Measurements from ENCODE around the gene PLEKHH2.

PLEKHH2 gene

GRCh38 chr2:43763091-43763490, 126.0 kb downstream of the PLEKHH2 start:
- no peaks in the 10 kb centered on the region for H3K27me3 ChIP-seq (replicated peaks)
- in situ Hi-C loops (cut with HindIII; ENCODE audit: low pct_ligation_motif_present, low sequenced_read_pairs) = no loop called here
- H3K36me3 ChIP-seq (replicated peaks) = no peaks in the 10 kb centered on the region
- no peak for DNase-seq
- H3K27ac ChIP-seq = no peak overlapping the region
- H3K4me3 ChIP-seq (ENCODE audit: low read depth, low read length) = no peak overlapping the region
- TF ChIP-seq, protein P1, sequence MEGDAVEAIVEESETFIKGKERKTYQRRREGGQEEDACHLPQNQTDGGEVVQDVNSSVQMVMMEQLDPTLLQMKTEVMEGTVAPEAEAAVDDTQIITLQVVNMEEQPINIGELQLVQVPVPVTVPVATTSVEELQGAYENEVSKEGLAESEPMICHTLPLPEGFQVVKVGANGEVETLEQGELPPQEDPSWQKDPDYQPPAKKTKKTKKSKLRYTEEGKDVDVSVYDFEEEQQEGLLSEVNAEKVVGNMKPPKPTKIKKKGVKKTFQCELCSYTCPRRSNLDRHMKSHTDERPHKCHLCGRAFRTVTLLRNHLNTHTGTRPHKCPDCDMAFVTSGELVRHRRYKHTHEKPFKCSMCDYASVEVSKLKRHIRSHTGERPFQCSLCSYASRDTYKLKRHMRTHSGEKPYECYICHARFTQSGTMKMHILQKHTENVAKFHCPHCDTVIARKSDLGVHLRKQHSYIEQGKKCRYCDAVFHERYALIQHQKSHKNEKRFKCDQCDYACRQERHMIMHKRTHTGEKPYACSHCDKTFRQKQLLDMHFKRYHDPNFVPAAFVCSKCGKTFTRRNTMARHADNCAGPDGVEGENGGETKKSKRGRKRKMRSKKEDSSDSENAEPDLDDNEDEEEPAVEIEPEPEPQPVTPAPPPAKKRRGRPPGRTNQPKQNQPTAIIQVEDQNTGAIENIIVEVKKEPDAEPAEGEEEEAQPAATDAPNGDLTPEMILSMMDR (IDR thresholded peaks at IDR 0.05; ENCODE audit: low read depth, low read length, missing control alignments) = no peak

GRCh38 chr2:43764086-43764705, 127.1 kb downstream of the PLEKHH2 start:
- H3K4me3 ChIP-seq (ENCODE audit: low read depth, low read length) = no peak overlapping the region
- in situ Hi-C loops (cut with HindIII; ENCODE audit: low pct_ligation_motif_present, low sequenced_read_pairs) = no loop called here
- no peaks in the 10 kb centered on the region for H3K36me3 ChIP-seq (replicated peaks)
- H3K27ac ChIP-seq = no peak overlapping the region
- DNase-seq = no peak
- H3K27me3 ChIP-seq (replicated peaks) = no peaks in the 10 kb centered on the region
- TF ChIP-seq, protein P1 (IDR thresholded peaks at IDR 0.05; ENCODE audit: low read depth, low read length, missing control alignments) = no peak

GRCh38 chr2:43766006-43766405, 128.9 kb downstream of the PLEKHH2 start:
- Histone ChIP-seq H3K4me3 (ENCODE audit: low read depth, low read length) (no peak overlapping the region), H3K36me3 (replicated peaks) (no peaks in the 10 kb centered on the region), H3K27ac (no peak overlapping the region), H3K27me3 (replicated peaks) (no peaks in the 10 kb centered on the region)
- TF ChIP-seq, protein P1 (IDR thresholded peaks at IDR 0.05; ENCODE audit: low read depth, low read length, missing control alignments) = no peak
- in situ Hi-C loops (cut with HindIII; ENCODE audit: low pct_ligation_motif_present, low sequenced_read_pairs) = no loop called here
- DNase-seq = no peak

DNA sequence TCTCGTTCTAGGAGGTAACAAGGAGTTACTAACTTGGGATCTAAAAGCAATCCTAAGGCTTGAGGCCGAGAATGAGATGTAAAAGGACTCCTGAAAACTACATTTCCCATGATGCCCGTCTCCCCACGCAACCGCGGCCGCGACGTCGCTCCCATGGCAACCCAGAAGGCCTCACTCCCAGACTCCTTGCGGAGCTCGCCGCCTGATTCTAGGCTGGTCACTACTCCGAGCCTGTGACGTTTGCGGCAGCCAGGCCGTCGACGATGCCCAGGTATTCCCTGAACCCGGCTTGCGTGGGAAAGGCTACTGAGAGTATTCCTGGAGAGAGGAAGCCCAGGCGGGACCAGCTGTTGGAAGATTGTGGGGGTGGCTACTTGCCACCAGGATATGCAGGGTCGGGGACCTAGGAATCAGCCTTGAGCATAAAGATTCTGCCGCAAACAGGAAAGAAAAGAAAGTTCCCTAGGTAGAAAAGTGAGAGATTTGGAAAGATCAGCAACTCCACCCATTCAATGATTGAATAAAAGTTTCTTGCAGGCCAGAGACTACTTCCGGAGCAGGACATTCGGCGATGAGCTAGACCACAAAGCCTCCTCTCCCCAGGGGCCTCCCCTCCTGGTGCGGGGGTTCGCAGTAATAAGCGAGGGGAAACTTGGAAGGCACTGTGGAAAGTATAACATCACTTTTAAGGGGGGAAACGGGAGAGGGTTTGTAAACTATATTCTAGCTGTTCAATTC, 137.0 kb downstream of the PLEKHH2 start, which contains the start of gene DYNC2LI1:
Gene DYNC2LI1, plus strand, starts transcription at position 164 of the 738 bp plus-strand sequence. Its CDS starts 100 bp downstream, at position 264.
- peak within 1 kb of the TSS; percentile 84 for H3K4me3 ChIP-seq (ENCODE audit: low read depth, low read length)
- DNase-seq = peak; percentile 89
- peak within 1 kb of the TSS; percentile 86 for H3K27ac ChIP-seq
- H3K36me3 ChIP-seq (replicated peaks) = no peaks in the 10 kb centered on the region
- TF ChIP-seq, protein P1 (IDR thresholded peaks at IDR 0.05; ENCODE audit: low read depth, low read length, missing control alignments) = no peak
- H3K27me3 ChIP-seq (replicated peaks) = no peaks in the 10 kb centered on the region
- in situ Hi-C loops (cut with HindIII; ENCODE audit: low pct_ligation_motif_present, low sequenced_read_pairs) = no loop called here

DNA sequence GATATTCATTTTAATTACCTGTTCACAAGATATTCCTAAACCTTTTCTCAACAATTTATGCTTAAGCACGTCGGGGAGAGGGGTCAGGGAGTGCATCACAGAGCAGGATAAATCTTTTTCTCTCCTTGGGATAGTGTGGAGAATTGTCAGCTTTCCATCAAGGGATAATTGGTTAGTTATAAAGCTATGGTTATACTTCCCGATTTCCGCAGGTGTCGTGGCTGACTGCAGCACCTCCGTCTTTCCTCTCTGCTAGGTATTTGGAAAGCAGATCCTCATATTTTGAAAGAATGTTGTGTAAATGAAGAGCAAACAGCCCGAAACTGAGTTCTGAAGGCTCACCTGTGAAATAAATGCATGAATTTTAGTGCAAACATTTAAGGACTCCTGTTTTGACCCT, 137.6 kb downstream of the PLEKHH2 start:
- TF ChIP-seq, protein P1 (IDR thresholded peaks at IDR 0.05; ENCODE audit: low read depth, low read length, missing control alignments) = no peak
- H3K27me3 ChIP-seq (replicated peaks) = no peaks in the 10 kb centered on the region
- in situ Hi-C loops (cut with HindIII; ENCODE audit: low pct_ligation_motif_present, low sequenced_read_pairs) = no loop called here
- DNase-seq = no peak
- peak overlapping the region; percentile 86 for H3K27ac ChIP-seq
- no peaks in the 10 kb centered on the region for H3K36me3 ChIP-seq (replicated peaks)
- H3K4me3 ChIP-seq (ENCODE audit: low read depth, low read length) = peak overlapping the region; percentile 84
